ENCODE data around the gene SORCS2.
"Not testable (repeated sequence)": the region's sequence is repeated elsewhere in the genome, so short reads cannot be mapped to it uniquely, and the experiment has no call there.

SORCS2 gene

GRCh38 chr4:7212101-7212674 lies 19.9 kb downstream of the SORCS2 start:
- no peaks in the 10 kb centered on the region for H3K36me3 Mint-ChIP-seq
- peaks cover 33% of the 10 kb centered on the region for H3K27me3 Mint-ChIP-seq
- no peaks in the 10 kb centered on the region for H3K4me1 Mint-ChIP-seq
- ATAC-seq: no peak
- no peak overlapping the region for H3K27ac Mint-ChIP-seq
- peaks cover 5% of the 10 kb centered on the region for H3K9me3 Mint-ChIP-seq
- no peak overlapping the region for H3K4me3 Mint-ChIP-seq

GRCh38 chr4:7212921-7213320 lies 20.6 kb downstream of the SORCS2 start:
- Mint-ChIP-seq H3K27ac (no peak overlapping the region), H3K4me3 (no peak overlapping the region), H3K27me3 (peaks cover 33% of the 10 kb centered on the region), H3K36me3 (no peaks in the 10 kb centered on the region), H3K4me1 (no peaks in the 10 kb centered on the region), H3K9me3 (peaks cover 5% of the 10 kb centered on the region)
- ATAC-seq: no peak

- H3K36me3 Mint-ChIP-seq: no peaks in the 10 kb centered on the region
- no peak for ATAC-seq
- H3K4me1 Mint-ChIP-seq: no peaks in the 10 kb centered on the region
- H3K27me3 Mint-ChIP-seq: peaks cover 24% of the 10 kb centered on the region
- peaks cover 5% of the 10 kb centered on the region for H3K9me3 Mint-ChIP-seq
- H3K4me3 Mint-ChIP-seq: no peak overlapping the region
- no peak overlapping the region for H3K27ac Mint-ChIP-seq
Measured at GRCh38 chr4:7213807-7214206, 21.5 kb downstream of the SORCS2 start.

GRCh38 chr4:7214359-7214758 lies 22.0 kb downstream of the SORCS2 start:
- ATAC-seq: no peak
- H3K4me3 Mint-ChIP-seq: no peak overlapping the region
- H3K36me3 Mint-ChIP-seq: no peaks in the 10 kb centered on the region
- no peak overlapping the region for H3K27ac Mint-ChIP-seq
- peaks cover 6% of the 10 kb centered on the region for H3K9me3 Mint-ChIP-seq
- peaks cover 18% of the 10 kb centered on the region for H3K27me3 Mint-ChIP-seq
- no peaks in the 10 kb centered on the region for H3K4me1 Mint-ChIP-seq

GRCh38 chr4:7215187-7215586 lies 22.8 kb downstream of the SORCS2 start:
- not testable (repeated sequence) for H3K27me3 Mint-ChIP-seq, H3K4me3 Mint-ChIP-seq, H3K27ac Mint-ChIP-seq, ATAC-seq, H3K9me3 Mint-ChIP-seq, H3K36me3 Mint-ChIP-seq, H3K4me1 Mint-ChIP-seq

- Mint-ChIP-seq H3K36me3 (no peaks in the 10 kb centered on the region), H3K27me3 (peaks cover 12% of the 10 kb centered on the region), H3K9me3 (peaks cover 8% of the 10 kb centered on the region), H3K27ac (no peak overlapping the region), H3K4me3 (no peak overlapping the region), H3K4me1 (no peaks in the 10 kb centered on the region)
- no peak for ATAC-seq
Measured at GRCh38 chr4:7217039-7217438, 24.7 kb downstream of the SORCS2 start.

GRCh38 chr4:7217474-7218321 lies 25.4 kb downstream of the SORCS2 start:
- Mint-ChIP-seq H3K4me1 (no peaks in the 10 kb centered on the region), H3K4me3 (no peak overlapping the region), H3K9me3 (peaks cover 6% of the 10 kb centered on the region), H3K27ac (no peak overlapping the region), H3K27me3 (peaks cover 15% of the 10 kb centered on the region), H3K36me3 (no peaks in the 10 kb centered on the region)
- no peak for ATAC-seq

GRCh38 chr4:7218686-7219085 lies 26.3 kb downstream of the SORCS2 start:
- H3K4me1 Mint-ChIP-seq: no peaks in the 10 kb centered on the region
- peaks cover 6% of the 10 kb centered on the region for H3K9me3 Mint-ChIP-seq
- no peak overlapping the region for H3K4me3 Mint-ChIP-seq
- peaks cover 18% of the 10 kb centered on the region for H3K27me3 Mint-ChIP-seq
- H3K27ac Mint-ChIP-seq: no peak overlapping the region
- no peak for ATAC-seq
- no peaks in the 10 kb centered on the region for H3K36me3 Mint-ChIP-seq

GRCh38 chr4:7222521-7222920 lies 30.2 kb downstream of the SORCS2 start:
- H3K36me3 Mint-ChIP-seq: no peaks in the 10 kb centered on the region
- H3K9me3 Mint-ChIP-seq: peaks cover 3% of the 10 kb centered on the region
- no peaks in the 10 kb centered on the region for H3K4me1 Mint-ChIP-seq
- ATAC-seq: no peak
- H3K27me3 Mint-ChIP-seq: peaks cover 21% of the 10 kb centered on the region
- H3K27ac Mint-ChIP-seq: no peak overlapping the region
- no peak overlapping the region for H3K4me3 Mint-ChIP-seq

GRCh38 chr4:7223541-7223940 lies 31.2 kb downstream of the SORCS2 start:
- Mint-ChIP-seq H3K27ac (no peak overlapping the region), H3K9me3 (peaks cover 3% of the 10 kb centered on the region), H3K36me3 (no peaks in the 10 kb centered on the region), H3K4me1 (no peaks in the 10 kb centered on the region), H3K4me3 (no peak overlapping the region), H3K27me3 (peaks cover 28% of the 10 kb centered on the region)
- ATAC-seq: no peak

- ATAC-seq: no peak
- Mint-ChIP-seq H3K27ac (no peak overlapping the region), H3K27me3 (peaks cover 28% of the 10 kb centered on the region), H3K9me3 (peaks cover 3% of the 10 kb centered on the region), H3K36me3 (no peaks in the 10 kb centered on the region), H3K4me1 (no peaks in the 10 kb centered on the region), H3K4me3 (no peak overlapping the region)
Measured at GRCh38 chr4:7224001-7224400, 31.7 kb downstream of the SORCS2 start.

- H3K9me3 Mint-ChIP-seq: no peaks in the 10 kb centered on the region
- H3K27ac Mint-ChIP-seq: no peak overlapping the region
- ATAC-seq: no peak
- H3K4me1 Mint-ChIP-seq: no peaks in the 10 kb centered on the region
- H3K27me3 Mint-ChIP-seq: peaks cover 28% of the 10 kb centered on the region
- no peaks in the 10 kb centered on the region for H3K36me3 Mint-ChIP-seq
- no peak overlapping the region for H3K4me3 Mint-ChIP-seq
Measured at GRCh38 chr4:7224878-7225533, 32.7 kb downstream of the SORCS2 start.

GRCh38 chr4:7226439-7226838 lies 34.1 kb downstream of the SORCS2 start:
- H3K27me3 Mint-ChIP-seq: peaks cover 25% of the 10 kb centered on the region
- no peaks in the 10 kb centered on the region for H3K4me1 Mint-ChIP-seq
- no peak overlapping the region for H3K27ac Mint-ChIP-seq
- no peaks in the 10 kb centered on the region for H3K9me3 Mint-ChIP-seq
- ATAC-seq: no peak
- no peak overlapping the region for H3K4me3 Mint-ChIP-seq
- no peaks in the 10 kb centered on the region for H3K36me3 Mint-ChIP-seq

- Mint-ChIP-seq H3K4me1 (no peaks in the 10 kb centered on the region), H3K36me3 (no peaks in the 10 kb centered on the region), H3K27me3 (peaks cover 20% of the 10 kb centered on the region), H3K9me3 (no peaks in the 10 kb centered on the region), H3K27ac (no peak overlapping the region), H3K4me3 (no peak overlapping the region)
- ATAC-seq: no peak
Measured at GRCh38 chr4:7227008-7227407, 34.7 kb downstream of the SORCS2 start.

- Mint-ChIP-seq H3K4me3 (no peak overlapping the region), H3K27ac (no peak overlapping the region), H3K27me3 (peaks cover 11% of the 10 kb centered on the region), H3K9me3 (no peaks in the 10 kb centered on the region), H3K36me3 (no peaks in the 10 kb centered on the region), H3K4me1 (no peaks in the 10 kb centered on the region)
- no peak for ATAC-seq
Measured at GRCh38 chr4:7228734-7229133, 36.4 kb downstream of the SORCS2 start.
